Uterus (tissue), 2 donors: Measurements from ENCODE around the gene DDX27.

Experiments
- CTCF ChIP-seq, 4 experiments: fragments of 200-600 bp in 2 of 4; fragments of 450-650 bp in 2 of 4; sonication (generic) in 2 of 4; IDR thresholded peaks; one replicate each; pipeline ENCODE4 v1.5.1; 2016 to 2019; ENCODE audit warnings: antibody characterized with exemption in 4 of 4, mild to moderate bottlenecking in 2 of 4, moderate library complexity in 1 of 4
- POLR2A ChIP-seq, 2 donors: fragments of 450-650 bp; IDR thresholded peaks; one replicate each; pipeline ENCODE4 v1.6.1; 2016; ENCODE audit warnings: antibody characterized with exemption in 2 of 2, mild to moderate bottlenecking in 1 of 2, moderate library complexity in 1 of 2

DNA sequence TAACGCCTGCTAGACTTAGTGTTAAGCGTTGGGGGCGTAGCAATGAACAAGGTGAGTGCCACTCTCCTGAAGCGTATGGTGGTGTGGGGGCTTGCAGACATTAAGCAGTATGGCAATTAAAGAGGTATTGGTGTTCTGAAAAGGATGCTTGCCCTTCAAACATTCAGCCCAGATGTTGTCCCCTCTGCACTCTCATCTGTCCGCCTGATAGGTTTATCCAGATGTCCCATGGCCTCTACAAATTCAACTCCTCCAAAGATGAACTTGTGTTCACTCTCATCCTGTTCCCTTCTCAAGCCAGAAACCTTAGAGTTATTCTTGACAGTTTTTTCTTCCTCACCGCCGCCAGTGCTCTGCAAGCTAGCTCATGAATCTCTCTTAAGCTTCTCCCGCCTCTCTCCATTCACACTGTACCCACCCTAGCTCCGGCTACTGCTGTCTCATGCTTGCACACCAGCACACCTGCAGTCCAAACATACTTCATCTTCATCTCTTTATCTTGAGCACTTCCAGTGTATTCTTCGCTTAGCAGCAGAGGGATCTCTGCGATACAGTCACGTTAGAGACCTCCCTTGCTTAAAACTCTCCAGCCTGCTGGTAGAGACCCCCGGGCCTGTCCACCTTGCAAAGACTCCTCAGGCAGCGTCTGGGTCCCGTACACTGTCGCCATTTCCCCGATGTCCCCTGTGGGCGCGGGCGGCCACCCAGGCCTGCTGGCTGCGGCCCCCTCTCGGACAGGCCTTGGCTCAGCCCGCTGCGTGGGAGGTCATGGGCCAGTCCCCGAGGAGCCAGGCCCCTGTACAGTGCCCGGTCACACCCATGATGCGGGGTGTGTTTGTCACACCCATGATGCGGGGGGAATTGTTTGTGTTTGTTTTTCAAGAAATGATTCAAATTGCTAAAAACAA is 962 bp downstream of the DDX27 start:
- TF ChIP-seq POLR2A (IDR thresholded peaks at IDR 0.05), result no peak
- TF ChIP-seq CTCF (IDR thresholded peaks at IDR 0.05), result no peak
